ENCODE data around the gene KSR2.

GRCh38 chr12:117523971-117524370 is 444.8 kb downstream of the KSR2 start:
- no peak for TF ChIP-seq POLR2A (IDR thresholded peaks at IDR 0.05; ENCODE audit: low read depth, low read length)
- no peak for TF ChIP-seq POLR2AphosphoS5 (IDR thresholded peaks at IDR 0.05; ENCODE audit: low read depth, low read length)
- TF ChIP-seq TAF1 (IDR thresholded peaks at IDR 0.05; ENCODE audit: borderline replicate concordance, low read depth, low read length): no peak

Measured in GM12892 (cell line).